ENCODE data around the gene PTPRS. TPM values are rescaled to one million over a fixed set of nuclear protein-coding genes. Genes with fewer than 3 reads are reported as not detected.

The PTPRS gene
- total and polyA plus RNA-seq, 9 of the 15 experiments (the other 6 are each of a cell fraction or from before 2014, with no cell fraction given): 1.1 to 49.4 (median 14.1) TPM

DNA sequence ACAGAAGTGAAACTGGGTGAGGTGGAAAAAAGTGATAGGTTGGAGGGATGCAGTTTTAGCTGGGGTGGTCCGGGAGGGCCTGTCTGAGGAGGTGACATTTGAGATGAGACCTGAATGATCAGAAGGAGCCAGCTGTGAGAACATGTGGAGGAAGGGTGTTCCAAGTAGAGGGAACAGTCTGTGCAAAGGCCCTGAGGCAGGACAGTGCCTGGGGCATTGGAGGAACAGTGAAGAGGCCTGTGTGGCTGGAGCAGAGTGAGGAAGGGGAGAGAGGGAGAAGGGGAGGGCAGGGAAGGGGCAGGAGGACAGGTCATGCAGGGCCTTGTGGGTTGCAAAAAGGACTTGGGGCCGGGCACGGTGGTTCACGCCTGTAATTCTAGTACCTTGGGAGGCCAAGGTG lies 36.3 kb upstream of the PTPRS start:
- ChIA-PET CTCF (ENCODE audit: low intra/inter-chr PET ratio) (no interaction called here), POLR2A (no interaction called here)
- DNase-seq (ENCODE audit: extremely low read depth in 1 of 4, low spot score in 3 of 4): no peak
- Histone ChIP-seq H3K4me3 (no peak overlapping the region), H3K79me2 (ENCODE audit: control insufficient read depth, insufficient read depth, low read length) (no peaks in the 10 kb centered on the region), H3K9ac (ENCODE audit: insufficient read depth in 1 of 2, low read depth in 2 of 2, low read length in 2 of 2) (no peak overlapping the region), H3K9me3 (replicated peaks; ENCODE audit: control insufficient read depth, insufficient read depth, low read depth, low read length) (no peaks in the 10 kb centered on the region; the same call in 1 of the 2 replicates), H3K4me1 (replicated peaks in 1 of 2; ENCODE audit: control insufficient read depth in 2 of 2, insufficient read depth in 2 of 2, low read length in 2 of 2) (no peaks in the 10 kb centered on the region), H2AFZ (ENCODE audit: low read depth, low read length) (no peak overlapping the region), H3K9me1 (ENCODE audit: control insufficient read depth, insufficient read depth, low read length) (no peaks in the 10 kb centered on the region), H3K27ac (ENCODE audit: extremely low read depth, low read depth, low read length) (no peak overlapping the region), H3K36me3 (ENCODE audit: control insufficient read depth, insufficient read depth, low read length) (no peaks in the 10 kb centered on the region), H3K27me3 (ENCODE audit: control insufficient read depth in 2 of 2, insufficient read depth in 2 of 2, low read length in 2 of 2) (peaks cover 0 to 7% of the 10 kb centered on the region in 2 experiments; a peak in 1 of 5 replicates), H4K20me1 (replicated peaks; ENCODE audit: control insufficient read depth, insufficient read depth, low read length) (peaks cover 3% of the 10 kb centered on the region; the same call in 1 of the 2 replicates), H3K4me2 (ENCODE audit: insufficient read depth, low read length) (no peak overlapping the region)
- TF ChIP-seq, protein P1, sequence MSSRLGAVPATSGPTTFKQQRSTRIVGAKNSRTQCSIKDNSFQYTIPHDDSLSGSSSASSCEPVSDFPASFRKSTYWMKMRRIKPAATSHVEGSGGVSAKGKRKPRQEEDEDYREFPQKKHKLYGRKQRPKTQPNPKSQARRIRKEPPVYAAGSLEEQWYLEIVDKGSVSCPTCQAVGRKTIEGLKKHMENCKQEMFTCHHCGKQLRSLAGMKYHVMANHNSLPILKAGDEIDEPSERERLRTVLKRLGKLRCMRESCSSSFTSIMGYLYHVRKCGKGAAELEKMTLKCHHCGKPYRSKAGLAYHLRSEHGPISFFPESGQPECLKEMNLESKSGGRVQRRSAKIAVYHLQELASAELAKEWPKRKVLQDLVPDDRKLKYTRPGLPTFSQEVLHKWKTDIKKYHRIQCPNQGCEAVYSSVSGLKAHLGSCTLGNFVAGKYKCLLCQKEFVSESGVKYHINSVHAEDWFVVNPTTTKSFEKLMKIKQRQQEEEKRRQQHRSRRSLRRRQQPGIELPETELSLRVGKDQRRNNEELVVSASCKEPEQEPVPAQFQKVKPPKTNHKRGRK (tag; IDR thresholded peaks at IDR 0.05): no peak
- no peak for TF ChIP-seq ZNF668 (CRISPR knock-in tag; IDR thresholded peaks at IDR 0.05)
- TF ChIP-seq BDP1 (IDR thresholded peaks at IDR 0.05; ENCODE audit: insufficient read depth, insufficient read length): no peak
- no peak for TF ChIP-seq TCF7 (IDR thresholded peaks at IDR 0.05; ENCODE audit: borderline replicate concordance)
- no peak for TF ChIP-seq FOXM1 (IDR thresholded peaks at IDR 0.05; ENCODE audit: low read depth)
- no peak for TF ChIP-seq FOXM1 (CRISPR knock-in tag; IDR thresholded peaks at IDR 0.05; ENCODE audit: low read depth)
- TF ChIP-seq ZNF561 (CRISPR knock-in tag; conservative IDR thresholded peaks at IDR 0.05): no peak
- no peak for TF ChIP-seq DMBX1 (CRISPR knock-in tag; IDR thresholded peaks at IDR 0.05; ENCODE audit: borderline replicate concordance)
- TF ChIP-seq TAF1 (IDR thresholded peaks at IDR 0.05; ENCODE audit: control insufficient read depth, extremely low read depth, insufficient read depth, low read length, severe bottlenecking): no peak
- no peak for TF ChIP-seq PHF20 (IDR thresholded peaks at IDR 0.05; ENCODE audit: partially characterized antibody)
- no peak for TF ChIP-seq TAF7 (tag; IDR thresholded peaks at IDR 0.05)
- TF ChIP-seq, protein P2, sequence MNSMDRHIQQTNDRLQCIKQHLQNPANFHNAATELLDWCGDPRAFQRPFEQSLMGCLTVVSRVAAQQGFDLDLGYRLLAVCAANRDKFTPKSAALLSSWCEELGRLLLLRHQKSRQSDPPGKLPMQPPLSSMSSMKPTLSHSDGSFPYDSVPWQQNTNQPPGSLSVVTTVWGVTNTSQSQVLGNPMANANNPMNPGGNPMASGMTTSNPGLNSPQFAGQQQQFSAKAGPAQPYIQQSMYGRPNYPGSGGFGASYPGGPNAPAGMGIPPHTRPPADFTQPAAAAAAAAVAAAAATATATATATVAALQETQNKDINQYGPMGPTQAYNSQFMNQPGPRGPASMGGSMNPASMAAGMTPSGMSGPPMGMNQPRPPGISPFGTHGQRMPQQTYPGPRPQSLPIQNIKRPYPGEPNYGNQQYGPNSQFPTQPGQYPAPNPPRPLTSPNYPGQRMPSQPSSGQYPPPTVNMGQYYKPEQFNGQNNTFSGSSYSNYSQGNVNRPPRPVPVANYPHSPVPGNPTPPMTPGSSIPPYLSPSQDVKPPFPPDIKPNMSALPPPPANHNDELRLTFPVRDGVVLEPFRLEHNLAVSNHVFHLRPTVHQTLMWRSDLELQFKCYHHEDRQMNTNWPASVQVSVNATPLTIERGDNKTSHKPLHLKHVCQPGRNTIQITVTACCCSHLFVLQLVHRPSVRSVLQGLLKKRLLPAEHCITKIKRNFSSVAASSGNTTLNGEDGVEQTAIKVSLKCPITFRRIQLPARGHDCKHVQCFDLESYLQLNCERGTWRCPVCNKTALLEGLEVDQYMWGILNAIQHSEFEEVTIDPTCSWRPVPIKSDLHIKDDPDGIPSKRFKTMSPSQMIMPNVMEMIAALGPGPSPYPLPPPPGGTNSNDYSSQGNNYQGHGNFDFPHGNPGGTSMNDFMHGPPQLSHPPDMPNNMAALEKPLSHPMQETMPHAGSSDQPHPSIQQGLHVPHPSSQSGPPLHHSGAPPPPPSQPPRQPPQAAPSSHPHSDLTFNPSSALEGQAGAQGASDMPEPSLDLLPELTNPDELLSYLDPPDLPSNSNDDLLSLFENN (IDR thresholded peaks at IDR 0.05; ENCODE audit: low read depth in 2 of 2, low read length in 2 of 2): no peak
- TF ChIP-seq ZBTB8A (IDR thresholded peaks at IDR 0.05; ENCODE audit: partially characterized antibody): no peak
- TF ChIP-seq C11orf30 (IDR thresholded peaks at IDR 0.05; ENCODE audit: low read depth): no peak
- TF ChIP-seq ZNF41 (CRISPR knock-in tag; conservative IDR thresholded peaks at IDR 0.05): no peak
- TF ChIP-seq IRF2 (CRISPR knock-in tag; IDR thresholded peaks at IDR 0.05): no peak
- TF ChIP-seq, protein P3, sequence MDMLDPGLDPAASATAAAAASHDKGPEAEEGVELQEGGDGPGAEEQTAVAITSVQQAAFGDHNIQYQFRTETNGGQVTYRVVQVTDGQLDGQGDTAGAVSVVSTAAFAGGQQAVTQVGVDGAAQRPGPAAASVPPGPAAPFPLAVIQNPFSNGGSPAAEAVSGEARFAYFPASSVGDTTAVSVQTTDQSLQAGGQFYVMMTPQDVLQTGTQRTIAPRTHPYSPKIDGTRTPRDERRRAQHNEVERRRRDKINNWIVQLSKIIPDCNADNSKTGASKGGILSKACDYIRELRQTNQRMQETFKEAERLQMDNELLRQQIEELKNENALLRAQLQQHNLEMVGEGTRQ (CRISPR knock-in tag; IDR thresholded peaks at IDR 0.05): no peak
- TF ChIP-seq RBFOX2 (IDR thresholded peaks at IDR 0.05; ENCODE audit: low read depth, low read length): no peak
- no peak for TF ChIP-seq KLF10 (CRISPR knock-in tag; IDR thresholded peaks at IDR 0.05)
- TF ChIP-seq KLF16 (IDR thresholded peaks at IDR 0.05): no peak
- intact Hi-C loops (cut with micrococcal nuclease): no loop called here
- no TSS peak for BruUV-seq (replicated peaks)
- WGBS (ENCODE audit: insufficient coverage, low coverage, missing lambda C conversion rate): 59% methylated on average over 4 of the region's 4 CpGs
- no peak for ATAC-seq
- in situ Hi-C loops (cut with MboI): no loop called here
- no peak for FAIRE-seq

Measured in K562 (cell line).